Peyer's patch (tissue), 4 donors: ENCODE data around the gene SLC9A3. TPM values are rescaled to one million over a fixed set of nuclear protein-coding genes. Genes with fewer than 3 reads are reported as not detected.
A peak's percentile ranks its signal among the peaks of the same experiment; 100 is the strongest.

Source experiments
- DNase-seq, 3 donors: peaks; one replicate each; pipeline ENCODE4 v3.0.0-alpha.2; 2017 to 2019
- H3K27ac ChIP-seq, 4 donors: fragments of 200-600 bp; sonication (generic); one replicate each; pipeline ENCODE4 v1.5.1; 2016 to 2019
- H3K27me3 ChIP-seq, 2 donors: fragments of 200-600 bp; sonication (generic); one replicate each; pipeline ENCODE4 v1.5.1; 2019
- H3K36me3 ChIP-seq, 3 donors: fragments of 200-600 bp; sonication (generic); one replicate each; pipeline ENCODE4 v1.5.1; 2016 to 2019
- H3K4me1 ChIP-seq, 4 donors: fragments of 200-600 bp; sonication (generic); one replicate each; pipeline ENCODE4 v1.5.1; 2016 to 2019
- H3K4me3 ChIP-seq, 4 donors: fragments of 200-600 bp; sonication (generic); 1 replicate in 3 of 4; 2 replicates in 1 of 4; pipeline ENCODE4 v1.5.1; 2016 to 2019; ENCODE audit warnings: mild to moderate bottlenecking in 1 of 4
- H3K9me3 ChIP-seq, 4 donors: fragments of 200-600 bp; sonication (generic); one replicate each; pipeline ENCODE4 v1.5.1; 2016 to 2019; ENCODE audit warnings: mild to moderate bottlenecking in 1 of 4
- POLR2A ChIP-seq, 2 donors: fragments of 450-650 bp; IDR thresholded peaks; one replicate each; pipeline ENCODE4 v1.5.1; 2017; ENCODE audit warnings: antibody characterized with exemption in 2 of 2, mild to moderate bottlenecking in 2 of 2, moderate library complexity in 2 of 2
- total RNA-seq, 4 donors: library from RNA; depleted of rRNA; stranded (reverse); fragments of >200 nt; gene quantifications; one replicate each; pipeline ENCODE4 v1.1.0, GENCODE V29; 2016
- TF ChIP-seq, protein P1 (sequence below), 6 experiments: fragments of 450-650 bp in 4 of 6; fragments of 200-600 bp in 2 of 6; sonication (generic) in 1 of 6; IDR thresholded peaks; one replicate each; pipeline ENCODE4 v1.5.1; 2017 to 2019; ENCODE audit warnings: antibody characterized with exemption in 6 of 6, mild to moderate bottlenecking in 3 of 6, moderate library complexity in 1 of 6

Gene SLC9A3
- total RNA-seq, 4 donors from 2014 or later: 16.5 to 320 (median 283) TPM

DNA sequence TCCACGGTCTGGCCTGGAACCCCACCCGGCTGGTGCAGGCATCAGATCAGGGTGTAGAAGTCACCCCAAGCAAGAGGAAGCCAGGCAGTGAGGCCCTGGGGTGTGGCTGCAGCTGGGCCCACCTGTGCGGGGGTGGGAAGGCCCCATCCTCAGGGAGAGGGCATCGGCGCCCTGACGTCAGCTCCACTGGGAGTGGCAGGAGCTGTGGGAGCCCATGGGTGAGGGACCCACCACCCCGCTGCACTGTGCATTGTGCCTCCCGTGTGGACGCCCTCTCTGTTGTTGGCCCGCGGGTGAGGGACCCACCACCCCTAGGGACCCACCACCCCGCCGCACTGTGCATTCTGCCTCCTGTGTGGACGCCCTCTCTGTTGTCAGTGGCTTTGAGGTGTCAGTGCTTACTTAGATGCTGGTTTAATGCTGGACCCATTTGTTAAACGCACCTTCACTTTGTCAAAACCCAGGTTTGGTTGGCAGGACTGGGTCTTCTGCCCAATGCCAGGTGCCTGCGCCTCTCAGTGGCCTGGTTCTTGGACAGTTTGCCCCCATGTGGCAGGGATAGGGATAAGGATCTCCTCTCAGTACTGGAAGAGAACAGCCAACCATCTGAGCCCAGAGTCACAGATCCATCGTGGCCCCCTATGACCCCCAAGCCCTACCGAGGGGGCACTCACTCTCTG lies 88.1 kb downstream of the SLC9A3 start:
- no peak overlapping the region for H3K4me3 ChIP-seq
- H3K36me3 ChIP-seq: no peaks in the 10 kb centered on the region
- no peak overlapping the region for H3K27ac ChIP-seq
- no peaks in the 10 kb centered on the region for H3K4me1 ChIP-seq
- no peaks in the 10 kb centered on the region for H3K9me3 ChIP-seq
- TF ChIP-seq, protein P1, sequence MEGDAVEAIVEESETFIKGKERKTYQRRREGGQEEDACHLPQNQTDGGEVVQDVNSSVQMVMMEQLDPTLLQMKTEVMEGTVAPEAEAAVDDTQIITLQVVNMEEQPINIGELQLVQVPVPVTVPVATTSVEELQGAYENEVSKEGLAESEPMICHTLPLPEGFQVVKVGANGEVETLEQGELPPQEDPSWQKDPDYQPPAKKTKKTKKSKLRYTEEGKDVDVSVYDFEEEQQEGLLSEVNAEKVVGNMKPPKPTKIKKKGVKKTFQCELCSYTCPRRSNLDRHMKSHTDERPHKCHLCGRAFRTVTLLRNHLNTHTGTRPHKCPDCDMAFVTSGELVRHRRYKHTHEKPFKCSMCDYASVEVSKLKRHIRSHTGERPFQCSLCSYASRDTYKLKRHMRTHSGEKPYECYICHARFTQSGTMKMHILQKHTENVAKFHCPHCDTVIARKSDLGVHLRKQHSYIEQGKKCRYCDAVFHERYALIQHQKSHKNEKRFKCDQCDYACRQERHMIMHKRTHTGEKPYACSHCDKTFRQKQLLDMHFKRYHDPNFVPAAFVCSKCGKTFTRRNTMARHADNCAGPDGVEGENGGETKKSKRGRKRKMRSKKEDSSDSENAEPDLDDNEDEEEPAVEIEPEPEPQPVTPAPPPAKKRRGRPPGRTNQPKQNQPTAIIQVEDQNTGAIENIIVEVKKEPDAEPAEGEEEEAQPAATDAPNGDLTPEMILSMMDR (IDR thresholded peaks at IDR 0.05): peak in 2 of 6 experiments; percentile 32 to 36
- TF ChIP-seq POLR2A (IDR thresholded peaks at IDR 0.05): no peak
- peak in 2 of 3 donors; percentile 40 to 49 for DNase-seq
- H3K27me3 ChIP-seq: no peaks in the 10 kb centered on the region

DNA sequence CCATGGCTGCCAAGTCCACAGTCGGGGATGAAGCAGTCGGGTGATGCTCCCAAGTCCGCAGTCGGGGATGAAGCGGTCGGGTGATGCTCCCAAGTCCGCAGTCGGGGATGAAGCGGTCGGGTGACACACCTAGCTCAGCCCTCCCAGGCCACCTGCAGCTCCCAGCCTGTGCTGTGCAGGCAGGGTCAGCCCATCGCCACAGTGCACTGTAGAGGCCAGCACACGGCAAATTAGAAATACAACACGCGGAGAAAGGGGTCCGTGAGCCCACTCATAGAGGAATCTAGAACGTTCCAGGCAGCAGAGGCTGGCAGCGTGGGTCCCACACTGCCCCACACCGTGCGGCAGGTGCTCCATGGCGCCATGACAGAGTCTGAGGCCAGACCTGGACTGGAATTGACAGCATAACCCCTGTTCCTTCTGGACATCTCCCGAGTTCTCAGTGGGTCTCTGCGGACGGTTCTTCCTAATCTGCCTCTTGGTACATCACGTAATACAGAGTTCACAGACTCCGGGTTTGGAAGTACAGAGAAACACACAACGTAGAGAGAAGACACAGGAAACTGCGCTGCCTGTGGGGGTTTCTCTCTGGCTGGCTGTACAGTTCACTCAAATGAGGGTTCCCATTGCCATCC lies 89.0 kb downstream of the SLC9A3 start:
- Histone ChIP-seq H3K4me1 (no peaks in the 10 kb centered on the region), H3K36me3 (no peaks in the 10 kb centered on the region), H3K4me3 (no peak overlapping the region), H3K27ac (no peak overlapping the region), H3K27me3 (no peaks in the 10 kb centered on the region), H3K9me3 (no peaks in the 10 kb centered on the region)
- DNase-seq: peak in 2 of 3 donors; percentile 33 to 35
- TF ChIP-seq, protein P1 (IDR thresholded peaks at IDR 0.05): no peak
- no peak for TF ChIP-seq POLR2A (IDR thresholded peaks at IDR 0.05)

DNA sequence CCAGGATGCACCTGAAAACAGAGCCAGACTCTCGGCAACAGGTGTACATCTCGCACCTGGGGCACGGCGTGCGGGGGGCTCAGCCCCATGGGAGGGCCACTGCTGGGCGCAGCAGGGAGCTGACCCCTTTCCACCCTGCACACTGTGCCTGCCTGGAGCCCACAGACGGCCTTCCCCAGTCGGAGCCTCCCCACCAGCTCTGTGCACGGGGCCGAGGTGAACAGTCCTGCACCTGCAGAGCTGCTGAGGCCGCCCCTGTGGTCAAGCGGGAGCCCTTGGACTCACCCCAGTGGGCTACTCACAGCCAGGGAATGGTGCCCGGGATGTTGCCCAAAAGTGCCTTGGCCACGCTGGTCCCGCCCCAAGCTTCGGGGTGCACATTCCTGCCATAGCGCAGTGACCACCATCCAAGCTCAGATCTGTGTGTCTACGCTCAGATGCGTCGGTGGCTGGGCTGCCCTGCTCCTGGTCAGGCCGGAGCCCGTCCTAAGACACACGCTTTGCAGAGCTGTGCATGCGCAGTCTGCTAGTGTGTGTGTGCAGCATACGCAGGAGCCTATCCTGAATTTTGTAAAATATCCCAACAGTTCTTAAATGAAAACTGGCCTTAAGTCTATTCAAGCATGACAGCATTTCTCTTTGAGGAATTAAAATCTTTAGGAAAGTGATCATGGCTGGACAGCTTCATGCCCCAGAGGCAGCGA lies 89.7 kb downstream of the SLC9A3 start:
- TF ChIP-seq, protein P1 (IDR thresholded peaks at IDR 0.05): no peak
- TF ChIP-seq POLR2A (IDR thresholded peaks at IDR 0.05): no peak
- H3K36me3 ChIP-seq: no peaks in the 10 kb centered on the region
- no peaks in the 10 kb centered on the region for H3K27me3 ChIP-seq
- H3K9me3 ChIP-seq: no peaks in the 10 kb centered on the region
- DNase-seq: peak in 2 of 3 donors; percentile 34 to 43
- no peak overlapping the region for H3K4me3 ChIP-seq
- no peak overlapping the region for H3K27ac ChIP-seq
- peaks cover 0 to 6% (median 0%) of the 10 kb centered on the region in 4 donors for H3K4me1 ChIP-seq

DNA sequence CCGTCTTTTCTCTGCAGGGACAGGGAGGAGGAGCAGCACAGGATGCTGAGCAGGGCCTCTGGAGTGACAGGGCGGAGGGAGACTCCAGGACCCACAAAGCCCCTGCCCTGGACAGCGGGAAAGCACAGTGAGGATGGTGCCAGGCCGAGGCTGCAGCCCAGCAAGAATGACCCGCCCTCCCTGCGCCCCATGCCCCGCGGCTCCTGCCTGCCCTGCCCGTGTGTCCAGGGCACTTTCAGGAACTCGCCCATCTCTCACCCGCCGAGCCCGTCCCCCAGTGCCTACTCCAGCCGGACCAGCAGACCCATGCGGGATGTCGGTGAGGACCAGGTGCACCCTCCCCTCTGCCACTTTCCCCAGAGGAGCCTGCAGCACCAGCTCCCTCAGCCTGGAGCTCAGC lies 90.4 kb downstream of the SLC9A3 start:
- no peaks in the 10 kb centered on the region for H3K27me3 ChIP-seq
- H3K4me1 ChIP-seq: peaks cover 0 to 10% (median 0%) of the 10 kb centered on the region in 4 donors
- H3K27ac ChIP-seq: no peak overlapping the region
- H3K4me3 ChIP-seq: no peak overlapping the region
- H3K36me3 ChIP-seq: no peaks in the 10 kb centered on the region
- DNase-seq: peak in 2 of 3 donors; percentile 34 to 38
- H3K9me3 ChIP-seq: no peaks in the 10 kb centered on the region
- TF ChIP-seq, protein P1 (IDR thresholded peaks at IDR 0.05): no peak
- no peak for TF ChIP-seq POLR2A (IDR thresholded peaks at IDR 0.05)

DNA sequence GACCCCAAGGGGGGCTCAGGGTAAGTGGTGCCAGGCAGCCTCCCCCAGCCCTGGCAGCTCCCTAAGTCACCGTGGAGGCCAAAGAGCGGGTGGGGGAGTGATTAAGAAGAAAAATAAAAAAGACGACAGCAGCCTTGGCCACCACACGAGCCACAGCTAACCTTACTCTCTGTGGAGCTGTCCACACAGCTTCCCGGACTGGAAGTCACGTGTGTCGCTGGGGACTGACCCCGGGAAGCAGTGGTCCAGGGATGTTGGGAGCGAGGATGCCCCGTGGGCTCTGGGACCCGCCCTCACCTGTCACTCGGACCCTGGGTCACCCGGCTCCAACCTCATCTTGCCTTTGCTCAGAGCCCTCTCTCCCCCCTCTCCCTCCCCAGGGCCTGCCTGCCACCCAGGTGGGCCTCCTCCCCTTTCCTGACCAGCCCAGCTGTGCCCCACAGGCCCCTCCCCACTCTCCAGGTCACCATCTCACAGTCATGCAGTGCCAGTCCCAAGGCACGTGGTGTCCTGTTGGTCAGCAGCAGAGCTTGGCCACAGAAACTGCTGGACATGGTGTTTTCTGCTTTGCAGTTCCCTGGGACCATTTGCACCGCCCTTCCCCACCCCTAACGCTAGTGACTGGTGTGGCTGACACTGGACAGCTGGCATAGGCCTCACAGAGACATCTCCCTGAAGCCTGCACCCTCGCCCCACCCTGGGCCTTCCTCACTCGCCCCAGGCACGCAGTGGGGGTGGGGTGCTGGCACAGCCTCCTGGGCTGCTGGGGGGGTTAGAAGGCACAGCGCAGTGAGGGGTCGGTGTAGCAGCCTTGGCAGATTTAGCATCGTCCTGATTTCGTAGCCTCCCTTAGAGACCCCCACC lies 91.1 kb downstream of the SLC9A3 start:
- Histone ChIP-seq H3K4me1 (peaks cover 0 to 10% (median 0%) of the 10 kb centered on the region in 4 donors), H3K27me3 (no peaks in the 10 kb centered on the region), H3K36me3 (no peaks in the 10 kb centered on the region), H3K9me3 (no peaks in the 10 kb centered on the region), H3K27ac (no peak overlapping the region), H3K4me3 (no peak overlapping the region)
- no peak for TF ChIP-seq POLR2A (IDR thresholded peaks at IDR 0.05)
- TF ChIP-seq, protein P1 (IDR thresholded peaks at IDR 0.05): no peak
- peak in 2 of 3 donors; percentile 33 to 43 for DNase-seq
